Body of pancreas (tissue), 4 donors: ENCODE data around the gene PRKCB.

Source experiments
- CTCF ChIP-seq, 7 experiments: fragments of 450-650 bp in 4 of 7; fragments of 200-600 bp in 3 of 7; sonication (generic) in 3 of 7; IDR thresholded peaks; one replicate each; pipeline ENCODE4 v1.5.1; 2016 to 2019; ENCODE audit warnings: antibody characterized with exemption in 7 of 7
- POLR2A ChIP-seq, 3 donors: fragments of 450-650 bp; IDR thresholded peaks; one replicate each; pipeline ENCODE4 v1.6.1; 2016; ENCODE audit warnings: antibody characterized with exemption in 3 of 3, mild to moderate bottlenecking in 2 of 3

GRCh38 chr16:23930791-23931190 lies 95.0 kb downstream of the PRKCB start:
- TF ChIP-seq CTCF (IDR thresholded peaks at IDR 0.05) = no peak
- no peak for TF ChIP-seq POLR2A (IDR thresholded peaks at IDR 0.05)
